Hepatocyte (in vitro differentiated cells): ENCODE results near the gene MIER2. TPM values are rescaled to one million over a fixed set of nuclear protein-coding genes. Genes with fewer than 3 reads are reported as not detected.

Experiments used
- DNase-seq: peaks from one replicate; pipeline ENCODE4 v3.0.0-alpha.2; 2016; ENCODE audit warnings: low spot score
- H2AFZ ChIP-seq: fragments of 200-600 bp; sonication (generic); 2 replicates; pipeline ENCODE4 v1.6.0; 2016; ENCODE audit warnings: antibody characterized with exemption, mild to moderate bottlenecking
- H3K27ac ChIP-seq: fragments of 200-600 bp; sonication (generic); 2 replicates; pipeline ENCODE4 v1.5.1; 2016; ENCODE audit warnings: mild to moderate bottlenecking
- H3K27me3 ChIP-seq: fragments of 200-600 bp; sonication (generic); 2 replicates; pipeline ENCODE4 v1.6.1; 2016
- H3K36me3 ChIP-seq: fragments of 200-600 bp; sonication (generic); replicated peaks from 2 replicates; pipeline ENCODE4 v1.5.1; 2016; ENCODE audit warnings: low read depth; ENCODE audit not compliant: insufficient read depth
- H3K4me1 ChIP-seq: fragments of 200-600 bp; sonication (generic); 2 replicates; pipeline ENCODE4 v1.5.1; 2016; ENCODE audit warnings: mild to moderate bottlenecking, moderate library complexity; ENCODE audit not compliant: insufficient read depth
- H3K4me2 ChIP-seq: fragments of 200-600 bp; sonication (generic); 2 replicates; pipeline ENCODE4 v1.6.0; 2016
- H3K4me3 ChIP-seq: fragments of 200-600 bp; sonication (generic); 2 replicates; pipeline ENCODE4 v1.5.1; 2016; ENCODE audit warnings: mild to moderate bottlenecking
- H3K79me2 ChIP-seq: fragments of 200-600 bp; sonication (generic); 2 replicates; pipeline ENCODE4 v1.6.0; 2017; ENCODE audit warnings: mild to moderate bottlenecking
- H3K9me2 ChIP-seq: fragments of 200-600 bp; sonication (generic); replicated peaks from 2 replicates; pipeline ENCODE4 v1.6.0; 2017; ENCODE audit warnings: mild to moderate bottlenecking; ENCODE audit not compliant: insufficient read depth
- H3K9me3 ChIP-seq: fragments of 200-600 bp; sonication (generic); 2 replicates; pipeline ENCODE4 v1.5.1; 2016; ENCODE audit warnings: low read depth, mild to moderate bottlenecking
- H4K20me1 ChIP-seq: fragments of 200-600 bp; sonication (generic); 2 replicates; pipeline ENCODE4 v1.6.0; 2016; ENCODE audit warnings: mild to moderate bottlenecking; ENCODE audit not compliant: insufficient read depth, poor library complexity, severe bottlenecking
- EZH2 ChIP-seq: fragments of 200-600 bp; sonication (generic); IDR thresholded peaks from 2 replicates; pipeline ENCODE4 v1.6.1; 2016; ENCODE audit warnings: antibody characterized with exemption, mild to moderate bottlenecking, borderline replicate concordance
- EZH2phosphoT487 ChIP-seq: fragments of 200-600 bp; sonication (generic); IDR thresholded peaks from one replicate; pipeline ENCODE4 v1.6.1; 2018; ENCODE audit warnings: antibody characterized with exemption, mild to moderate bottlenecking, low read depth, moderate library complexity; ENCODE audit not compliant: unreplicated experiment, severe bottlenecking
- WGBS: methylation state at CpG from one replicate; pipeline ENCODE4 v1.1.6; 2016; ENCODE audit warnings: low lambda C conversion rate; ENCODE audit errors: missing lambda C conversion rate; 5-methylcytosine and 5-hydroxymethylcytosine counted together
- polyA plus RNA-seq: library from polyadenylated mRNA; unstranded; fragments of >200 nt; fragmentation: Nextera tagmentation; extraction: Ambion mirVana; gene quantifications from 2 replicates; pipeline ENCODE4 v1.2.1, GENCODE V29; 2016
- total RNA-seq: library from RNA; depleted of rRNA; stranded (reverse); fragments of >200 nt; gene quantifications from 2 replicates; pipeline ENCODE4 v1.2.3, GENCODE V29; 2014
- TF ChIP-seq, protein P1 (sequence below): fragments of 200-600 bp; sonication (generic); IDR thresholded peaks from 2 replicates; pipeline ENCODE4 v1.5.1; 2016; ENCODE audit warnings: antibody characterized with exemption, mild to moderate bottlenecking; ENCODE audit not compliant: poor library complexity

Gene MIER2
- total and polyA plus RNA-seq, 2 experiments from 2014 or later = 8.4 to 47.3 TPM

DNA sequence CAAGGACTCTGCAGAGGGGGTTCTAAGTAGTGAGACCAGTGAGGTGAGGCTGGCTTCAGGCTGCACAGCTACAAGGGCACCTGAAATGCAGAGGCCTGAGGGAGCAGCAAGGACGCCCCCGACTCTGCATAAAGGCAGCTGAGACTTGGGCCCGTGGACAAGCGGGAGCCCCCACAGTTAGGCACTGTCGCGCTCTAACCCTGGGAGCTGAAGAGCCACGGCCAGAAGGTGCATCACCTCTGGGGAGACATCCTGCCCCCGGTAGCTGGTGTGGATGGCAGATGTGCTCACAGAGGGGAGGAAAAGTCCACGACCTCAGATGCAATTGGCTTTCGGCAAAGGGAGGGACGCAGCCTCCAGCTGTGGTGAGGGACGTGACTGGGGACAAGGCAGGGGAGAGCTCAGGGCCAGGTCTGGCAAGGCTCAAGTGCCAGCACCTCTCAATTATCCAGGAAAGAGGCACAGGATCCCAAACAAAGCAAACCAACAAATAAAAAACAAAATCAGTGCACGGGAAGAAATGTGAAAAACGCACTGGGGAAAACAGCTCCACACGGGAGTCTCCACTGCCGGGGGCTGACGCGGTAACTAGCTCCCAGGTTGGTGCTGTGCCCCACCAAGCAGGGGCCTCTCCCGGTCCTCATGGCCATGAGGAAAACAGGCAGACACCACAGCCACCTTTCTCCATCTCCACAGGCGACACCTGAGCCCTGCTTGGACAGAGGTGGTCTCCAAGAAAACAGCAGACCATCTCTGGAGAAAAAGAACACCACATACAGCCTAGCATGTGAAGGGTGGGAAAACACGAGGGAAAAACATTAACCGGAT lies 30.4 kb downstream of the MIER2 start:
- 95% methylated on average over 22 of the region's 22 CpGs for WGBS
- H2AFZ ChIP-seq = no peak overlapping the region
- H3K27me3 ChIP-seq = no peaks in the 10 kb centered on the region
- no peak overlapping the region for H3K4me3 ChIP-seq
- H3K9me2 ChIP-seq = no peaks in the 10 kb centered on the region
- TF ChIP-seq, protein P1, sequence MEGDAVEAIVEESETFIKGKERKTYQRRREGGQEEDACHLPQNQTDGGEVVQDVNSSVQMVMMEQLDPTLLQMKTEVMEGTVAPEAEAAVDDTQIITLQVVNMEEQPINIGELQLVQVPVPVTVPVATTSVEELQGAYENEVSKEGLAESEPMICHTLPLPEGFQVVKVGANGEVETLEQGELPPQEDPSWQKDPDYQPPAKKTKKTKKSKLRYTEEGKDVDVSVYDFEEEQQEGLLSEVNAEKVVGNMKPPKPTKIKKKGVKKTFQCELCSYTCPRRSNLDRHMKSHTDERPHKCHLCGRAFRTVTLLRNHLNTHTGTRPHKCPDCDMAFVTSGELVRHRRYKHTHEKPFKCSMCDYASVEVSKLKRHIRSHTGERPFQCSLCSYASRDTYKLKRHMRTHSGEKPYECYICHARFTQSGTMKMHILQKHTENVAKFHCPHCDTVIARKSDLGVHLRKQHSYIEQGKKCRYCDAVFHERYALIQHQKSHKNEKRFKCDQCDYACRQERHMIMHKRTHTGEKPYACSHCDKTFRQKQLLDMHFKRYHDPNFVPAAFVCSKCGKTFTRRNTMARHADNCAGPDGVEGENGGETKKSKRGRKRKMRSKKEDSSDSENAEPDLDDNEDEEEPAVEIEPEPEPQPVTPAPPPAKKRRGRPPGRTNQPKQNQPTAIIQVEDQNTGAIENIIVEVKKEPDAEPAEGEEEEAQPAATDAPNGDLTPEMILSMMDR = no peak
- no peak for TF ChIP-seq EZH2
- no peak for TF ChIP-seq EZH2phosphoT487
- H3K4me1 ChIP-seq = no peaks in the 10 kb centered on the region
- no peaks in the 10 kb centered on the region for H3K36me3 ChIP-seq
- H4K20me1 ChIP-seq = peaks cover 3% of the 10 kb centered on the region
- no peak for DNase-seq
- H3K27ac ChIP-seq = no peak overlapping the region
- no peaks in the 10 kb centered on the region for H3K9me3 ChIP-seq
- no peak overlapping the region for H3K4me2 ChIP-seq
- peaks cover 32% of the 10 kb centered on the region for H3K79me2 ChIP-seq

DNA sequence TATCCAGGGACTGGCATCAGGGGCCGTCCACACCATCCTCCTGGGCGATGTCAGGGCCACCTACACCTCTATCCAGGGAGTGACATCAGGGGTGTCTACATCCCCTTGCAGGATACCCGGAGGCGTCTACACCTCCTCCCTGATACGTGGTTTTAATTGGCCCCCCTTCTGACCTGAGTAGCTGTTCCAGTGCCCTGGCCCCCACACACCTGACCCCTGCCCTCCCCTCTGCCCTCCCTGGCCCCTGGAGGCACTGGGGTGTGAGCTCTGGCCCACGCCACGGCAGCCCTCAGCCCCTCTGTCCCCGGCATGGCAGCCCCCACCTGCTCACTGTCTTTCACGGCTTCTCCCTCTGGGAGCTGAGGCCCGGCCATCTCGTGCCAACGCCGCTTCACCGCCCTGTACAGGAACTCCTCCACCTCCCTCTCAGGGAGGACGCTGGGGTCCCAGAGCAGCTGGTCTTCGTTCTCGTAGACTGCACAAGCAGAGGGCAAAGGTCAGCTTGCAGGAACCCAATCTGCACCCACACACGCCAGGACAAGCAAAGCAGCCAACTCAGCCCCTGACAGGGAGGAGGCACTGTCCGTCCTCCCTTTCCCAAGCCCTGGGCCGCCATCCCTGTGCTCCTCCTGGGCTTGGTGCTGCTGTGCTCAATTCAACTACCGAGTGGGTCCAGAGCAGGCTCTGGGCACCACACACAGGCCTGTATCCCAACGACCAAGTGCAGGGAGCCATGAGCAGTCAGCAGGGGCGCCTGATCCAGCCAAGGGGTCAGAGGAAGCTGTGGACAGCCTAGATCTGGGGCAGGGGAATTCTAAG lies 31.2 kb downstream of the MIER2 start:
- H3K36me3 ChIP-seq = no peaks in the 10 kb centered on the region
- peaks cover 3% of the 10 kb centered on the region for H4K20me1 ChIP-seq
- WGBS = 93% methylated on average over 19 of the region's 23 CpGs
- no peak for DNase-seq
- no peak overlapping the region for H2AFZ ChIP-seq
- TF ChIP-seq EZH2 (no peak), EZH2phosphoT487 (no peak)
- TF ChIP-seq, protein P1 = no peak
- H3K4me3 ChIP-seq = no peak overlapping the region
- H3K4me1 ChIP-seq = no peaks in the 10 kb centered on the region
- H3K27ac ChIP-seq = no peak overlapping the region
- H3K9me2 ChIP-seq = no peaks in the 10 kb centered on the region
- no peak overlapping the region for H3K4me2 ChIP-seq
- H3K79me2 ChIP-seq = peaks cover 31% of the 10 kb centered on the region
- H3K9me3 ChIP-seq = no peaks in the 10 kb centered on the region
- H3K27me3 ChIP-seq = no peaks in the 10 kb centered on the region

DNA sequence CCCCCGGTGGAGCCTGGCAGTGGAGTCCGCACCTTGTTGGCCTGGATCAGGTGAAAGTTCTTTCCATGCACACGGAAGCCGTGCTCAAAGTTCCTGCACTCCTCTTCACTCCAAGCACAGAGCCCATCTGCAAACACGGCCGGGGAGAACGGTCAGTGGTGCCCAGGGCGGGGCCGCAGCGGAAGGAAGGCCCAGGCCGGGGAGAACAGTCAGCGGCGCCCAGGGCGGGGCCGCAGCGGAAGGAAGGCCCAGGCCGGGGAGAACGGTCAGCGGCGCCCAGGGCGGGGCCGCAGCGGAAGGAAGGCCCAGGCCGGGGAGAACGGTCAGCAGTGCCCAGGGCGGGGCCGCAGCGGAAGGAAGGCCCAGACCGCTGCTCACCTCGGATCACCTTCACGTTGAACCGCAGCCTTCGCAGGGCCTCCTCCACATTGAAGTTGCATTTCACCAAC lies 32.8 kb downstream of the MIER2 start:
- Histone ChIP-seq H3K9me3 (no peaks in the 10 kb centered on the region), H3K27me3 (no peaks in the 10 kb centered on the region), H3K9me2 (no peaks in the 10 kb centered on the region), H3K36me3 (no peaks in the 10 kb centered on the region), H3K4me3 (no peak overlapping the region), H3K27ac (no peak overlapping the region), H4K20me1 (peaks cover 3% of the 10 kb centered on the region), H3K4me1 (no peaks in the 10 kb centered on the region), H3K4me2 (no peak overlapping the region), H2AFZ (no peak overlapping the region), H3K79me2 (peaks cover 20% of the 10 kb centered on the region)
- TF ChIP-seq, protein P1 = no peak
- no peak for TF ChIP-seq EZH2
- no peak for TF ChIP-seq EZH2phosphoT487
- no peak for DNase-seq
- WGBS = 95% methylated on average over 23 of the region's 33 CpGs
